HEK293 (cell line): ENCODE results near the gene TBL1X.

ENCODE experiments used
- GFI1B ChIP-seq: fragments of 450-650 bp; formaldehyde crosslinking; IDR thresholded peaks from 2 replicates; pipeline ENCODE4 v1.5.1; 2016; ENCODE audit warnings: missing biosample characterization, missing genetic modification characterization
- PATZ1 ChIP-seq: fragments of 450-650 bp; formaldehyde crosslinking; IDR thresholded peaks from 2 replicates; pipeline ENCODE4 v1.5.1; 2016; ENCODE audit warnings: missing biosample characterization, missing genetic modification characterization
- REST ChIP-seq: fragments of 450-650 bp; formaldehyde crosslinking; IDR thresholded peaks from 2 replicates; pipeline ENCODE4 v1.5.1; 2016; ENCODE audit warnings: missing biosample characterization, missing genetic modification characterization
- ZFP3 ChIP-seq: fragments of 450-650 bp; formaldehyde crosslinking; IDR thresholded peaks from 2 replicates; pipeline ENCODE4 v1.5.1; 2016; ENCODE audit warnings: low read depth, missing biosample characterization, missing genetic modification characterization
- ZNF175 ChIP-seq: fragments of 450-650 bp; formaldehyde crosslinking; IDR thresholded peaks from 2 replicates; pipeline ENCODE4 v1.5.1; 2016; ENCODE audit warnings: missing biosample characterization, missing genetic modification characterization
- ZNF76 ChIP-seq: fragments of 450-650 bp; formaldehyde crosslinking; IDR thresholded peaks from 2 replicates; pipeline ENCODE4; 2016; ENCODE audit warnings: low read depth, missing biosample characterization, missing genetic modification characterization, borderline replicate concordance
- ZSCAN23 ChIP-seq: fragments of 450-650 bp; formaldehyde crosslinking; IDR thresholded peaks from 2 replicates; pipeline ENCODE4 v1.5.1; 2016; ENCODE audit warnings: missing biosample characterization, missing genetic modification characterization

- TF ChIP-seq ZFP3 (tag by site-specific recombination) (no peak), ZSCAN23 (tag by site-specific recombination) (no peak), REST (no peak), GFI1B (no peak), ZNF76 (tag by site-specific recombination) (no peak), PATZ1 (tag by site-specific recombination) (no peak), ZNF175 (tag by site-specific recombination) (no peak)
These were observed 22.8 kb upstream of the TBL1X start for GRCh38 chrX:9442056-9442455.
